Activated CD8-positive, alpha-beta memory T cell treated with anti-CD3 and anti-CD28 coated beads for 48 hours (primary cell): Measurements from ENCODE around the gene CAPN8.

Experiments
- DNase-seq, 3 experiments: peaks; one replicate each; pipeline ENCODE4 v3.0.0-alpha.2; 2020; ENCODE audit warnings: low read depth in 2 of 3, low spot score in 2 of 3

CAPN8 gene

DNA sequence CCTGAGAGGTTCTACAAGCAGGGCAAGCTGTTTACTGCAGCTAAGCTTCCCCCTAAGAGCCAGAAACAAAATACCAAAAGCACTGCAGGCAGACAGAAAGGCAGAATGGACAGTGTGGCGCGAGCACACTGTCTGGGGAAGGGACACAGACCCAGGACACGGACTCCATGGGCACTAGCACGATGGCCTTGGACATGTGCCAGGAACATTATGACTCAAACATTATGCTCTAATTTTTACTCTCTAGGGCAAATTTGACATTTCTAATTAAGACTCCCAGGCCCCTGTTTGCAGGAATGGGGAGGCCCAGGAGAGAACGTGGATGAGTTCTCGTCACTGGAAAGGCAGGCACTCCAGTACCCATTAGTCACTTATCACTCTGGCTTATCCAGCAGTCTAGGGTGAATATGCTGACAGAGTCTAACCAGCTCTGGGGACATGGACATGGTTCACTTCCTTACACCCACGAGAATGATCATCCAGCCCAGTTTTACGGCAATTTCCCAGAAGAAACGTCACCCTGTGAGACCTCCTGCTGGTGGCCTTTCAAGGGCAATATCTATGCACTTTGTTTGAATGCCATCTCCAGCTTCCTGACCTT is 45.1 kb downstream of the CAPN8 start:
- DNase-seq = no peak

DNA sequence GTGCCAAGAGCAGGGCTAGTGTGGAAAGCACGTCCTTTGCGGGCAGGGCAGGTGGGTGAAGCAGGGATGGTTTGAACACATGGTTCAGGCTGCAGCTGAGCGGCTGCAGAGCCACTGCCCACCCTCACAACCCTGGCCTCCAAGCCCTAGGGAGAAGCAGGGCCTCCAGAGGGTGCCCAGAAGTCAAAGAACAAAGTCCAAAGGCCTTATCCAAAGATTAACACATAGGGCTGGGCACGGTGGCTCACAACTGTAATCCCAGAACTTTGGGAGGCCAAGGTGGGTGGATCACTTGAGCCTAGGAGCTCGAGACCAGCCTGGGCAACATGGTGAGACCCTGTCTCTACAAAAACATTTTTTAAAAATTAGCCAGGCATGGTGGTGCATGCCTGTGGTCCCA is 46.8 kb downstream of the CAPN8 start:
- DNase-seq = no peak

DNA sequence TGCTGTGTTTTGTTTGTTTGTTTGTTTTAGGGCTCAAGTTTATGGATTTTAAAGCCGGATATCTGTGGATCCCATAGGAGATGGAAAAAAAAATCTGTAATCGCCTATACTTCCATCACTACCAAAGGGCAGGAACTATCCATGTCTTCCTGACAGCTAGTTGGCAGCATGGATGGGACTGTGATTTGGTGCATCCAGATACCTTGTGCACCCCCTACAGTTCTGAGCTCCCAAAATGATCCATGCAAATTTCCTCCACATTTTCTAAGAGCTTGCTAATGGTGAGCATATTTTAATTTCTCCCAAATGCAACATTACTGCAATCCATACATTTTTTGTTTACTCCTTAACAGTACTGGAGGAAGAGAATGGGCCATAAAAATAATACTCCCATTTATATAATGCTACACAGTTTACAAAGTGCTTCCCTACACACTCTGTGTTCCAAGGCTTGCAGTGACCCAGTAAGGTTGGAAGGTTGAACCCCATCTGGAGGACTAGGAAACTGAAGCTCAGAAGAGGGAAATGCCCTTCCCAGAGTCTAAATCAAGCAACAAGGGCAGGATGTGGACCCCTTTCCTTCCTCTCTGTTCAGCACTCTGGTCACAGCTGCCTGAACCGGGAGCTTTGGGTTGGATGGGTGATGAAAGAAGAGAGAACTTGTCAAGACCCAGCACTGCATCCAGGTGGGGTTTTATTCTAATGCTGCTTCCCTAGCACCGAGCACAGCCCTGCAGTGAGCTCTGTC is 48.0 kb downstream of the CAPN8 start:
- DNase-seq = no peak

GRCh38 chr1:223616586-223616985 is 48.9 kb downstream of the CAPN8 start:
- DNase-seq = no peak

DNA sequence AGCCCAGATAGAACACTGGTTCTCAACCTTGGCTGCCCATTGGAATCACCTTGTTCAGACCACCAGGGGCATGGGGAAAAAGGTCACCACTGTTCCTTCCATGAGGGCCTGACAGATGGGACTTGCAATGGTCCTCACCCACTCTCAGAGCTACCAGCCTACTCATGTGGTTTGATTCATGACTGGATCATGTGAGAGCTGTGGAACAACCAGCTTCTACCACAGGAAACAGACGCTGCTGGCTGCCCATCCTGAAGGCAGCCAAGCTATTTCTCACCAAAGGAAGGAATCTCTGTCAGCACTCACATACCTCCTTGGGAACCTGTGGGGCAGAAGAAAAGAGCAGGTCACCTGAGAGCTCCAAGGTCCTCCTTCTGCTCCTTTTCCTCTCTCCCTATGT is 53.6 kb downstream of the CAPN8 start:
- no peak for DNase-seq

GRCh38 chr1:223609977-223610376 is 55.5 kb downstream of the CAPN8 start:
- DNase-seq = no peak

GRCh38 chr1:223609066-223609465 is 56.4 kb downstream of the CAPN8 start:
- no peak for DNase-seq

DNA sequence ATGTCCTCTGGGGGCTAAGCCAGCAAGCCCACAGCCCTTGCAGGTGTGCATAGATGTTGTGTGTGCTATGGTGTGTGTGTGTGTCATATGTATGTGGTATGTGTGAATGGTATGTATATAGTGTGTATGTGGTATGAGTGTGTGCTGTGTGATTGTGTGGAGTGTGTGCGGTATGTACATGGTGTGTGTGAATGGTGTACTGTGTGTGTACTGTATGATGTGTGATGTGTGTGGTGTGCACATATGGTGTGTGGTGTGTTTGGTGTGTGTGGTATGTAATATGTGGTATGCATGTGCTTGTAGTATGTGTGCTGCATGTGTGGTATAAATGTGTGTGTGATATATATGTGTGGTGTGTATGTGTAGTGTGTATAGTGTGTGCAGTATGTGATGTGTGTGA is 107.0 kb downstream of the CAPN8 start:
- DNase-seq = no peak

DNA sequence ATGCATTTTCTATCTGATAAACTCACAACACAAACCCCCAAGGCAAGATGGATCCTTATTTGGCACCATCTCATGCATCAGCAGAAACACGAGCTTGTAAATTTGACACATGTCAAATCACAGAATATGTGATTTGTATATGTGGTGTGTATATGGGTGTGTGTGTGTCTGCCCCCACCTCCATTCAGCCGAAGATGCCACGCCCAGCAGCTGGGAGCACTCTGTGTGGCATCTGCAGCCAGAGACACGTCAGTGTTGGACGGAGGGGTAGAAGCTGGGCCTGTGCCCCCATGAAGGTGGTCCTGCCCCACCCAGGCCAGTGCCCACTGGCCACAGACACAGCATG is 108.4 kb downstream of the CAPN8 start:
- no peak for DNase-seq

DNA sequence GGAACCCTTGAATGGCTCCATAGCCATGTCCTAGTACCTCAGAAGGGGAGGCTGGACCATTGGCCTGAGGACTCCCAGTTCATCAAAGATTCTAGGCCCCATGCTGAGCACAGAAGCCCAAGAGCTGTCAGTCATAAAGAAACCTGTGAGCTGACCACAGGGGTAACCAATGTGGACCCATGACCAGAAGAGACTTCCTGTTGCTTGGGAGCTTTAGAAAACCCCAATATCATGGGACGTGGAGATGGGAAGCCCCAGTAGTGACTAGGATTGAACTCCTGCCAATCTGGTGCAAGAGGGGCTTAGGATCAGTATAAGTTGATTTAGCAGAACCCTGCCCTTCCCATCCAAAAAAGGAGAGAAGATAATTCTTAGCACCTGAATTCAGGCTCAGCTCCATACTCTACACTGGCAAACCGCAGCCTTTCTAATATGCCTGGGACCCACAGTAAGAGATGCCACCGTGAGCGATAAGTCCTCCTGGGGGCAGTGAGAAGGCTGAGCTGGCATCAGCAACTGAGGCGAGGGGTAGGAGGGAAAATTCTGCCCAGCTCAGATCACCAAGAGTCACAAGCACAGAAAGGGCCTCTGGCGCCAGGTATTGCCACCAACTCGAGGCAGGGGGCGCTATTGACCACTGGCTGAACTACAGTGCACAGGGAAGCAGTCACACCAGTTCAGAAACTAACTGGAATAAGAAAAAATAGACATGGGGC is 108.9 kb downstream of the CAPN8 start:
- DNase-seq = peak; percentile 11 to 45 (median 23)

- DNase-seq = no peak
Measured at GRCh38 chr1:223553957-223554356, 111.5 kb downstream of the CAPN8 start.

DNA sequence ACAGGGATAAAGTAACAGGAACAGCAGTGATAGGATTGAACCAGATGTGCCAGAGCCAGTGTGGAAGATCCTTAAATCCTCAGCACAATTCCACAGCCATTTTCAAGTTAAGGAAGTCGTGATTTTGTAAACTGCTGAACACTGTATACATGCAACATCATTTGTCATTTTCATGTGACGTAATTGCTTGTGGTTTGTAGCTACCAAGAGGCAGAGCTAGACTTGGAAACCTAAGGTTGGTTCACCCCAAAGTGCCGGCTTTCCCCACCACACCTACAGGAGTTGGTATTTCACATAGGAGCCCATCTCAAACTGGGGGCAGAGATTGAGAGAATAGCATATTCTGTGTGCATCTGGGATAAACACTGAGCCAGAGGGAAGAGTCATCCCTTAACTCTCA is 113.9 kb downstream of the CAPN8 start:
- DNase-seq = no peak

- DNase-seq = no peak
Measured at GRCh38 chr1:223549740-223550139, 115.8 kb downstream of the CAPN8 start.

DNA sequence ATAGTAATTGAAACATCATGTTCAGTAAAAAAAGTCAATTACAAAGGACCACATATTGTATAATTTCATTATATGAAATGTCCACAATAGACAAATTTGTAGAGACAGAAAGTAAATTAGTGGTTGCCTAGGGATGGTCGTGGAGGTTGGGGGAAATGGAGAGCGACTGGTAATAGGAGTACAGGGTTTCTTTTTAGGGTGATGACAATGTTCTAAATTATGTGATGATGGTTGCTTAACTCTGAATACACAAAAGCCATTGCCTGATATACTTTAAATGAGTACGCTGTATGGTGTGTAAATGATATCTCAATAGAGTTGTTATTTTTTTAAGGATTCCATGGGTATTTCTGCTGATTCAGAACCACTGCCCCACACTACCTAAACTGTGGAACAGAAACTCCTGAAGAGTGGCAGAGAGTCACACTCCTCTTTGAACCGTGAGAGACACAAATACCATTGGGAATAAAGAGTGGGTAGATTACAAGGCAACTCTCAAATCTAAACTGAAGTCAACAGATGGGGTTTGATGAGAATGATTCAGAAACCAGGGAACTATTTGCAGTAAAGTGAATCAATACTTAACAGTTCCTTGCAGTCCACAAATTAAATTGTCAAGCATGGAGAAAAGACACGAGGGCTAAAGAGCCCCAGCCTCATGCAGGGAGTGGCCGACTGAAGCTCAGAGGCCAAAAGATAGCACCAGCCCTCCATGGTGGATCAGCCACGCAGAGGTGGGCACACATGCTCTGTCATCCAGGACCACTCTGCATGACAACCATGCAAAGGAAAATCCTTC is 118.0 kb downstream of the CAPN8 start:
- DNase-seq = no peak

DNA sequence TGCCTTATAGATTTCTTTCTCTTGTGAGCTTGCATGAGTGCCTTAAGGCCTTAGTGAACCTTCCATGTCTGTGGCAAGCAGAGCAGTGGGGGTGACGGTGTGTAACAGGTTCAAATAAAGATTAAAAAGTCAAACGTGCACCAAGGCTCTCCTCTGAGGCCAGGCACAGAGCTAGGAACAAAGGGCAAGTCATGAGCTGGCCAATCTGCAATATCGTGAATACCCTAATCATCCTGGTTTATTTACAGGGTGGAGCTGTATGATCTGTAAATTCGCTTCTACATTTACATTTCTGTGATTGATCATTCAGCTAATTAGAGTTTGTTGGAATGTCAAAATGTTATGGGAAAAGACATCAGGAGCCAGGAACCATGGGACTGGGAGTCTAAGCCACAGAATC is 120.2 kb downstream of the CAPN8 start:
- DNase-seq = no peak

DNA sequence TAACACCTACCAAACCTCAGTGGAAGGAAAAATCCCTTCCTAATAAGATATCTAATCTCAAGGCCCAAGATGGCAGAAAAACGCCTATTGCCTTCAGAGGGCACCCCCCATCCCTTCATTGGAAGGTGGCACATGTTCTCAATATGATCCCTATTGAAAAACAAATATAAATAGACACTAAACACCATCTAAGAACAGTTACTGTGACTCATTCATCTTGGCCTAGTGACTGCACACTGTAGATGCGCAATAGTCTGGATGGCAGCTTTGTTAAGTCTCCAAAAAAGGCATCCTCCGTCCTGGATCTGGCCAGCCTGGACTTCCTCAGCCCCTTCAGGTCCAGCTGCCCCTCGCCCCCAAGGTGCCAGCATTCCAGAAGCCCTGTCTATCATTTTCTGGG is 121.9 kb downstream of the CAPN8 start:
- DNase-seq = no peak

GRCh38 chr1:223542831-223543230 is 122.7 kb downstream of the CAPN8 start:
- DNase-seq = no peak

GRCh38 chr1:223540485-223541106 is 124.9 kb downstream of the CAPN8 start:
- DNase-seq = no peak

DNA sequence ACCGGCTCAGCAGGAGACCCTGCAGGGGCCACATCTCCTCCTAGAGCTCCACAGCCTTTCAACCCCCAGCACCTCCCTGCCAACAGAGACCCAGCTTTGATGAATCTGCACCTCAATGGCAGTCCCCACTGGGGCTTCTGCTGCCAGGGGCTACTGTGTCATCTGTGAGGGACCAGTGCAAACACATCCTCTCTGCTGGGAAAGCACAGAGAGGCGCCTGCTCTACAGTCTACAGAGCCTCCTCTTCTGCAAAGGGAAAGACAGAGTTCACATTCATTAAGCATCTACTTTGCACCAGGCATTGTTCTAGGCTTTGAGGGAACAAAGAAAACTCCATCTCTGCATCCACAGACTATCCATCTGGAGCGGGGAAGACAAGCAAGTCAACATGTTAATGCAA is 125.8 kb downstream of the CAPN8 start:
- DNase-seq = no peak

DNA sequence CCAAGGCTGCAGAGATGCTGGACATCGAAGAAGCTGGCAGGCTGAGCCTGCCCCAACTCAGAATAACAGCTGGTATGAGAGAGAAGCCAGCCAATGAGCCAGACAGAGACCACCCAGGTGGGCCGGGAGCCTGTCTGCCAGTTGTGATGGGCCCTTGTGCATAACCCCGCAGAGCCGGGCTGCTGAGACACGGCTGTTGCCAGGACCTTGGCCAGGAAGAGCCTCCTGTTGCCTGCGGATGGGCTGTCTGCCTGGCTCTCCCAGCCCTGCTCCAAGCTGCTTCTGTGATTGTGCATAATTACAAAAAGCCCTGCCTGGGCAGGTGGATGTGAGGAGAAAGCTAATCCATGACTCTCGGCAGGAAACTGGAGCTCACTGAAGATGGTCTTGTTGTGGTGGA is 126.5 kb downstream of the CAPN8 start:
- no peak for DNase-seq

GRCh38 chr1:223535319-223535718 is 130.2 kb downstream of the CAPN8 start:
- DNase-seq = no peak
